H1 (cell line): ENCODE data around the gene WDR76. TPM values are rescaled to one million over a fixed set of nuclear protein-coding genes. Genes with fewer than 3 reads are reported as not detected.

Experiments
- CTCF ChIA-PET: fragments of 300-600 bp; sonication (Branson Sonifier 250); formaldehyde crosslinking; loops from one replicate; lab custom pipeline; 2021; ENCODE audit not compliant: partially characterized antibody; lab: Charles Lee
- POLR2A ChIA-PET: fragments of 300-600 bp; sonication (Branson Sonifier 250); formaldehyde crosslinking; loops from one replicate; lab custom pipeline; 2021; ENCODE audit warnings: inconsistent platforms; ENCODE audit not compliant: partially characterized antibody; lab: Charles Lee
- DNase-seq, 2 experiments: peaks; one replicate each; pipeline versions ENCODE4 v3.0.0 to v3.0.0-alpha.2; 2010 to 2022; ENCODE audit warnings: low spot score in 2 of 2, low read depth in 1 of 2, mixed read lengths in 1 of 2
- FAIRE-seq: peaks from 2 replicates; lab custom pipeline; 2011; peaks lifted over from hg19 to GRCh38; lab: Jason Lieb, UNC
- H2AFZ ChIP-seq: 2 replicates; pipeline ENCODE4 v1.8.1; 2012; ENCODE audit warnings: low read length, inconsistent platforms
- H2AK5ac ChIP-seq: 2 replicates; pipeline ENCODE4 v1.6.1; 2013; ENCODE audit warnings: low read depth, low read length
- H2BK120ac ChIP-seq: replicated peaks from 2 replicates; pipeline ENCODE3; 2013; ENCODE audit warnings: low read depth, low read length, inconsistent platforms
- H2BK12ac ChIP-seq: 2 replicates; pipeline ENCODE4 v1.6.1; 2013; ENCODE audit warnings: low read depth, low read length
- H2BK15ac ChIP-seq: 2 replicates; pipeline ENCODE4 v1.6.1; 2013; ENCODE audit warnings: low read length
- H2BK20ac ChIP-seq: 2 replicates; pipeline ENCODE4 v1.6.1; 2013; ENCODE audit warnings: low read length
- H2BK5ac ChIP-seq: 2 replicates; pipeline ENCODE4 v1.6.1; 2013; ENCODE audit warnings: low read depth, low read length
- H3K14ac ChIP-seq: 2 replicates; pipeline ENCODE4 v1.6.1; 2013; ENCODE audit warnings: inconsistent platforms; ENCODE audit not compliant: insufficient read length
- H3K18ac ChIP-seq: 2 replicates; pipeline ENCODE4 v1.6.1; 2013; ENCODE audit warnings: low read length; ENCODE audit errors: extremely low read depth
- H3K23ac ChIP-seq: 2 replicates; pipeline ENCODE4 v1.6.1; 2013; ENCODE audit warnings: inconsistent platforms; ENCODE audit not compliant: insufficient read length
- H3K23me2 ChIP-seq: 2 replicates; pipeline ENCODE4 v1.6.1; 2013; ENCODE audit warnings: low read depth, low read length
- H3K27ac ChIP-seq: 2 replicates; pipeline ENCODE4 v1.6.1; 2011; ENCODE audit warnings: low read depth, low read length, inconsistent platforms
- H3K27me3 ChIP-seq, 4 experiments: replicated peaks in 1 of 4; 1 replicate in 1 of 4; 2 replicates in 3 of 4; pipeline versions ENCODE4 v1.6.1 to v1.8.1; 2011 to 2013; ENCODE audit warnings: low read length in 3 of 4, mild to moderate bottlenecking in 3 of 4, inconsistent platforms in 2 of 4, mixed read lengths in 2 of 4, moderate library complexity in 1 of 4; ENCODE audit not compliant: control insufficient read depth in 3 of 4, insufficient read depth in 3 of 4; ENCODE audit errors: extremely low read depth in 1 of 4
- H3K36me3 ChIP-seq, 4 experiments: 2 replicates each; pipeline versions ENCODE4 v1.6.1 to v1.8.1; 2011 to 2013; ENCODE audit warnings: mild to moderate bottlenecking in 4 of 4, low read length in 3 of 4, moderate library complexity in 2 of 4, control low read depth in 1 of 4, inconsistent platforms in 1 of 4; ENCODE audit not compliant: insufficient read depth in 4 of 4, control insufficient read depth in 2 of 4
- H3K4ac ChIP-seq: replicated peaks from 2 replicates; pipeline ENCODE3; 2013; ENCODE audit warnings: low read length, low read depth, mixed read lengths, inconsistent platforms; ENCODE audit not compliant: insufficient read length
- H3K4me1 ChIP-seq, 4 experiments: replicated peaks in 1 of 4; 1 replicate in 1 of 4; 2 replicates in 3 of 4; pipeline versions ENCODE4 v1.6.1 to v1.8.1; 2011 to 2013; ENCODE audit warnings: low read length in 3 of 4, inconsistent platforms in 2 of 4, mixed read lengths in 1 of 4; ENCODE audit not compliant: insufficient read depth in 4 of 4, control insufficient read depth in 3 of 4
- H3K4me2 ChIP-seq, 2 experiments: 2 replicates each; pipeline versions ENCODE4 v1.6.1 to v1.8.1; 2011 to 2013; ENCODE audit warnings: low read depth in 2 of 2, low read length in 2 of 2, control low read depth in 1 of 2, inconsistent platforms in 1 of 2, mild to moderate bottlenecking in 1 of 2; ENCODE audit not compliant: insufficient read depth in 1 of 2
- H3K4me3 ChIP-seq, 4 experiments: fragments of 200-600, 300-600 bp in 1 of 4; sonication (generic), shearing (Covaris generic), sonication (Bioruptor Twin) in 1 of 4; 2 replicates each; pipeline versions ENCODE4 v1.5.1 to v1.8.1; 2011 to 2016; ENCODE audit warnings: low read length in 4 of 4, low read depth in 3 of 4, control low read depth in 2 of 4, inconsistent platforms in 2 of 4, mild to moderate bottlenecking in 2 of 4, mixed read lengths in 1 of 4, moderate library complexity in 1 of 4; ENCODE audit not compliant: insufficient read depth in 2 of 4; ENCODE audit errors: extremely low read depth in 1 of 4
- H3K56ac ChIP-seq: replicated peaks from 2 replicates; pipeline ENCODE3; 2013; ENCODE audit warnings: low read depth, mild to moderate bottlenecking, mixed read lengths, low read length, inconsistent platforms; ENCODE audit not compliant: insufficient read length
- H3K79me1 ChIP-seq: 2 replicates; pipeline ENCODE4 v1.6.1; 2013; ENCODE audit warnings: low read depth, low read length, control low read depth
- H3K79me2 ChIP-seq, 2 experiments: 2 replicates each; pipeline versions ENCODE4 v1.6.1 to v1.8.1; 2012 to 2013; ENCODE audit warnings: low read length in 2 of 2, mild to moderate bottlenecking in 2 of 2, inconsistent platforms in 1 of 2; ENCODE audit not compliant: insufficient read depth in 2 of 2, control insufficient read depth in 1 of 2
- H3K9ac ChIP-seq, 4 experiments: replicated peaks in 1 of 4; 1 replicate in 1 of 4; 2 replicates in 3 of 4; pipeline versions ENCODE4 v1.6.1 to v1.8.1; 2011 to 2013; ENCODE audit warnings: low read depth in 3 of 4, low read length in 3 of 4, control low read depth in 2 of 4, mild to moderate bottlenecking in 2 of 4, moderate library complexity in 2 of 4, inconsistent platforms in 1 of 4; ENCODE audit errors: extremely low read depth in 1 of 4
- H3K9me3 ChIP-seq, 2 experiments: 2 replicates each; pipeline versions ENCODE4 v1.6.1 to v1.8.1; 2012 to 2013; ENCODE audit warnings: mild to moderate bottlenecking in 2 of 2, moderate library complexity in 2 of 2, control low read depth in 1 of 2, inconsistent platforms in 1 of 2, low read depth in 1 of 2, low read length in 1 of 2, mixed read lengths in 1 of 2; ENCODE audit not compliant: insufficient read depth in 2 of 2
- H4K20me1 ChIP-seq, 2 experiments: replicated peaks in 1 of 2; 2 replicates each; pipeline versions ENCODE3 to v1.8.1; 2011 to 2013; ENCODE audit warnings: inconsistent platforms in 2 of 2, low read length in 2 of 2, mild to moderate bottlenecking in 1 of 2; ENCODE audit not compliant: insufficient read depth in 2 of 2, control insufficient read depth in 1 of 2
- H4K5ac ChIP-seq: 2 replicates; pipeline ENCODE4 v1.6.1; 2013; ENCODE audit warnings: low read length, low read depth, mixed read lengths, inconsistent platforms; ENCODE audit not compliant: insufficient read length
- H4K8ac ChIP-seq: 2 replicates; pipeline ENCODE4 v1.8.0; 2013; ENCODE audit warnings: mild to moderate bottlenecking, moderate library complexity, low read length, inconsistent platforms; ENCODE audit not compliant: insufficient read depth; ENCODE audit errors: extremely low read depth
- H4K91ac ChIP-seq: replicated peaks from 2 replicates; pipeline ENCODE3; 2013; ENCODE audit warnings: low read length, mixed read lengths, inconsistent platforms; ENCODE audit not compliant: insufficient read length
- EP300 ChIP-seq, 2 experiments: IDR thresholded peaks; 1 replicate in 1 of 2; 2 replicates in 1 of 2; pipeline ENCODE4 v1.6.1; 2011 to 2012; ENCODE audit warnings: low read depth in 2 of 2, low read length in 2 of 2, mild to moderate bottlenecking in 2 of 2, borderline replicate concordance in 1 of 2, inconsistent platforms in 1 of 2, moderate library complexity in 1 of 2
- HDAC2 ChIP-seq, 2 experiments: fragments of 300-600 bp in 1 of 2; sonication (generic) in 1 of 2; IDR thresholded peaks; 2 replicates each; pipeline ENCODE4 v1.6.1; 2011 to 2012; ENCODE audit warnings: low read depth in 2 of 2, low read length in 2 of 2, mild to moderate bottlenecking in 2 of 2, moderate library complexity in 2 of 2, borderline replicate concordance in 1 of 2, inconsistent platforms in 1 of 2
- PHF8 ChIP-seq: fragments of 200-600 bp; sonication (generic); conservative IDR thresholded peaks from 2 replicates; pipeline ENCODE4 v1.7.1; 2012; ENCODE audit warnings: low read depth, mild to moderate bottlenecking, inconsistent platforms, low read length, moderate library complexity
- POU5F1 ChIP-seq: IDR thresholded peaks from 2 replicates; pipeline ENCODE4 v1.6.1; 2011; ENCODE audit warnings: low read depth, mild to moderate bottlenecking, low read length, moderate library complexity
- RBBP5 ChIP-seq: IDR thresholded peaks from 2 replicates; pipeline ENCODE4 v1.7.1; 2012; ENCODE audit warnings: low read depth, mild to moderate bottlenecking, inconsistent platforms, low read length, moderate library complexity, borderline replicate concordance
- TBP ChIP-seq: IDR thresholded peaks from 2 replicates; pipeline ENCODE4 v1.6.1; 2011; ENCODE audit warnings: low read depth, low read length, improper control_type of control experiment
- TEAD4 ChIP-seq: IDR thresholded peaks from 2 replicates; pipeline ENCODE4 v1.6.1; 2012; ENCODE audit warnings: low read depth, low read length, inconsistent platforms, mixed read lengths
- WGBS, 2 experiments: shearing (Covaris generic) in 1 of 2; methylation state at CpG; one replicate each; pipeline versions ENCODE4 v1.1.6 to v1.1.7; 2013 to 2015; ENCODE audit warnings: low lambda C conversion rate in 2 of 2, mixed read lengths in 2 of 2, inconsistent platforms in 1 of 2, low coverage in 1 of 2, missing lambda C conversion rate in 1 of 2; ENCODE audit not compliant: insufficient replicate concordance in 2 of 2, insufficient coverage in 1 of 2, insufficient read length in 1 of 2; ENCODE audit errors: extremely low coverage in 1 of 2, missing lambda C conversion rate in 1 of 2; 5-methylcytosine and 5-hydroxymethylcytosine counted together
- long read RNA-seq, 2 experiments: library from RNA in 1 of 2; library from capped mRNA in 1 of 2; stranded (forward); transcript quantifications; one replicate each; pipeline ENCODE4 v2.0.0, GENCODE V29; 2021; ENCODE audit warnings: inconsistent platforms in 1 of 2
- polyA minus RNA-seq, 3 experiments: library from RNA; depleted of rRNA, polyadenylated mRNA; stranded (reverse); fragments of >200 nt; gene quantifications; 1 replicate in 2 of 3; 2 replicates in 1 of 3; pipeline ENCODE4 v1.2.3, GENCODE V29; 2011
- polyA plus RNA-seq, 7 experiments: library from polyadenylated mRNA; depleted of rRNA in 3 of 7; stranded (reverse) in 5 of 7; unstranded in 2 of 7; fragments of >200 nt in 5 of 7; fragments of 200-250 nt in 2 of 7; gene quantifications; 1 replicate in 5 of 7; 2 replicates in 1 of 7; 4 replicates in 1 of 7; pipeline versions ENCODE4 v1.2.1 to v1.2.3, GENCODE V29; 2011 to 2013; ENCODE audit warnings: missing spikeins in 2 of 7, mixed read lengths in 2 of 7
- total RNA-seq: library from RNA; stranded (reverse); fragmentation: NEBNext Ultra II Directional; extraction: Animal tissue kit (Norgen Biotek cat#: 25700); gene quantifications from 2 replicates; pipeline ENCODE4 v1.2.1, GENCODE V29; 2021

The WDR76 gene
- total RNA-seq (18.9 and 19.6 TPM in 2 replicates), polyA plus RNA-seq (2011; rRNA removed) (2.7 and 4.1 TPM in 2 replicates), polyA minus RNA-seq (2011; rRNA and poly(A)+ RNA removed) (12.4 and 16.2 TPM in 2 replicates)
- polyA plus RNA-seq (2011; cell fraction: cytosol; rRNA removed) = 5.2 TPM
- polyA plus RNA-seq (2011; cell fraction: nucleus; rRNA removed) = 3.1 TPM
- polyA plus RNA-seq (2012, experiment 1 of 2) = 8.7 to 14.6 TPM (median 10.9 TPM) in 4 replicates
- polyA plus RNA-seq (2012, experiment 2 of 2) = 2.6 TPM
- polyA plus RNA-seq (2013, experiment 1 of 2) = 19.2 TPM
- polyA plus RNA-seq (2013, experiment 2 of 2) = 18.9 TPM
- polyA minus RNA-seq (2011; cell fraction: cytosol; rRNA and poly(A)+ RNA removed) = 6.6 TPM
- 8.4 TPM for polyA minus RNA-seq (2011; cell fraction: nucleus; rRNA and poly(A)+ RNA removed)
- long read RNA-seq, experiment 1, partial matches to known transcripts = 3 of 6 reads
- long read RNA-seq, experiment 1, other reads (novel, unspliced or antisense) = 3 of 6 reads
- long read RNA-seq, experiment 2, partial matches to known transcripts = 0 of 3 reads
- long read RNA-seq, experiment 2, other reads (novel, unspliced or antisense) = 0 of 3 reads

GRCh38 chr15:43826508-43827341 is at the start of gene WDR76:
WDR76 (plus strand) TSS chr15:43827002; CDS start chr15:43827033, 31 bp downstream.
- CTCF ChIA-PET = interaction anchor here (0.7 kb wide), 1 partner anchor 14 kb away, joined by 3 read pairs; no protein-coding TSS in a partner anchor
- Histone ChIP-seq H2BK15ac (no peak within 1 kb of the TSS), H4K8ac (peak within 1 kb of the TSS; percentile 90), H3K4me2 (peak within 1 kb of the TSS; percentile 64 to 80), H2BK5ac (no peak within 1 kb of the TSS), H2BK12ac (no peak within 1 kb of the TSS; the same call in 1 of the 2 replicates), H3K9ac (peak within 1 kb of the TSS; percentile 74 to 92 (median 78)), H3K27ac (peak within 1 kb of the TSS; percentile 36; the same call in 1 of the 2 replicates), H3K18ac (peak within 1 kb of the TSS; percentile 62; the same call in 1 of the 2 replicates), H3K4me1 (peaks cover 0 to 4% (median 2%) of the 10 kb centered on the region in 4 experiments; a peak in 4 of 7 replicates), H3K4ac (no peak within 1 kb of the TSS), H3K36me3 (peaks cover 0 to 5% (median 0%) of the 10 kb centered on the region in 4 experiments; a peak in 1 of 8 replicates), H2AFZ (peak within 1 kb of the TSS; percentile 92), H3K79me1 (no peaks in the 10 kb centered on the region), H2BK120ac (no peak within 1 kb of the TSS), H3K14ac (no peak within 1 kb of the TSS), H4K5ac (no peak within 1 kb of the TSS), H3K9me3 (peaks cover 0 to 3% of the 10 kb centered on the region in 2 experiments; a peak in 2 of 4 replicates), H4K20me1 (no peaks in the 10 kb centered on the region), H3K23me2 (no peaks in the 10 kb centered on the region), H2AK5ac (no peak within 1 kb of the TSS), H4K91ac (no peak within 1 kb of the TSS), H2BK20ac (no peak within 1 kb of the TSS), H3K4me3 (peak within 1 kb of the TSS; percentile 57 to 82 (median 62)), H3K27me3 (peaks cover 0 to 16% (median 4%) of the 10 kb centered on the region in 4 experiments; a peak in 4 of 7 replicates), H3K56ac (no peak within 1 kb of the TSS), H3K23ac (no peak within 1 kb of the TSS), H3K79me2 (peaks cover 3 to 15% of the 10 kb centered on the region in 2 experiments)
- no peak for FAIRE-seq
- peak; percentile 60 to 89 for DNase-seq
- POLR2A ChIA-PET = interaction anchor here (0.6 to 2.0 kb wide), 6 partner anchors 17 to 343 kb away, joined by 3 to 8 read pairs (median 4); partner anchors contain the start of genes ELL3, HYPK and SERINC4
- WGBS, 2 experiments = 16% methylated on average over 48 of the region's 48 CpGs; no CpG with 5 or more reads in 1 of the 2 experiments
- TF ChIP-seq EP300 (IDR thresholded peaks at IDR 0.05; ENCODE audit: borderline replicate concordance in 1 of 2, low read depth in 2 of 2, low read length in 2 of 2) (no peak), TEAD4 (no peak), HDAC2 (IDR thresholded peaks at IDR 0.05; ENCODE audit: borderline replicate concordance in 1 of 2, low read depth in 2 of 2, low read length in 2 of 2) (peak in 1 of 2 experiments; percentile 79; a peak in 1 of 4 replicates), POU5F1 (no peak), RBBP5 (peak; percentile 56; the same call in 1 of the 2 replicates), PHF8 (peak; percentile 69), TBP (peak; percentile 44; the same call in 1 of the 2 replicates)
